ENCODE results near the gene KYNU.
"Not testable (repeated sequence)": the region's sequence is repeated elsewhere in the genome, so short reads cannot be mapped to it uniquely, and the experiment has no call there.

Gene KYNU

GRCh38 chr2:142901780-142902179, 24.3 kb downstream of the KYNU start:
- H3K4me3 ChIP-seq (ENCODE audit: low read depth, low read length): no peak overlapping the region
- no peak for DNase-seq (ENCODE audit: low read depth)
- no peak for TF ChIP-seq CTCF (IDR thresholded peaks at IDR 0.05; ENCODE audit: low read depth, low read length, missing control alignments)
- in situ Hi-C loops (cut with HindIII; ENCODE audit: low sequenced_read_pairs): no loop called here

DNA sequence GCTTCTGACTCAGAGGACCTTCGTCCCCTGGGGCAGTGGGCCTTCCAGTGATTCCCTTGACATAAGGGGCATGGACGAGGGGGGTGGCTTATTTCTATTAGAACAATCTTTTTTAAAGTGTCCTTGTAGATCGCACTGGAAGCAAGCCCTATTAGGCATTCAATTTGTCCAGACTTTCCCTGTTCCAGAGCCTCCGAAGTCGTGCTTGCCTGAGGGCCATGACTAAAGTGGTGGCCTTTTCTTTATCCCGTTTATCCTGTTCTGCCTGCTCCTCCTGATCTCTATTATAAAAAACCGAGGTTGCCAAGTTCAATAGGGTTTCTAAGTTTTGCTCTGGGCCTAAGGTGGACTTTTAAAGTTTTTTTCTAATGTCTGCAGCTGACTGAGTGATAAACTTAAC, 26.3 kb downstream of the KYNU start:
- DNase-seq (ENCODE audit: low read depth); in situ Hi-C loops (cut with HindIII; ENCODE audit: low sequenced_read_pairs); H3K4me3 ChIP-seq (ENCODE audit: low read depth, low read length): not testable (repeated sequence)

DNA sequence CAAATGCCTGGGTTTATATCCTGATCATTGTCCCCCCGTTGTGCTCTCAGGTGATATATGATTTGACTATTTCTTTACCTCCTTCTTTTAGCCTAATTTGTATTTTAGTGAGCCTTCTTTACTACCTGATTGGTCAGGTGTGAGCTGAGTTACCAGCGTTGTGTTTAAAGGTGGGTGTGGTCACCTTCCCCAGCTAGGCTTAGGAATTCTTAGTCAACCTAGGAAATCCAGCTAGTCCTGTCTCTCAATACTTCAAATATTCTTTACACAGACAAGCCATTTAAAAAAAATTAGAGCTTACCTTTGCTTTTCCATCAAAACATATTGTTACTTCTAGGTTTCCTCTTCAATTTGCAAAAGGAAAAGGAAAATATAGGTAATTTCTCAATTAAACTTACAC, 30.2 kb downstream of the KYNU start:
- DNase-seq (ENCODE audit: low read depth): no peak
- H3K4me3 ChIP-seq (ENCODE audit: low read depth, low read length): no peak overlapping the region
- in situ Hi-C loops (cut with HindIII; ENCODE audit: low sequenced_read_pairs): no loop called here
- no peak for TF ChIP-seq CTCF (IDR thresholded peaks at IDR 0.05; ENCODE audit: low read depth, low read length, missing control alignments)

DNA sequence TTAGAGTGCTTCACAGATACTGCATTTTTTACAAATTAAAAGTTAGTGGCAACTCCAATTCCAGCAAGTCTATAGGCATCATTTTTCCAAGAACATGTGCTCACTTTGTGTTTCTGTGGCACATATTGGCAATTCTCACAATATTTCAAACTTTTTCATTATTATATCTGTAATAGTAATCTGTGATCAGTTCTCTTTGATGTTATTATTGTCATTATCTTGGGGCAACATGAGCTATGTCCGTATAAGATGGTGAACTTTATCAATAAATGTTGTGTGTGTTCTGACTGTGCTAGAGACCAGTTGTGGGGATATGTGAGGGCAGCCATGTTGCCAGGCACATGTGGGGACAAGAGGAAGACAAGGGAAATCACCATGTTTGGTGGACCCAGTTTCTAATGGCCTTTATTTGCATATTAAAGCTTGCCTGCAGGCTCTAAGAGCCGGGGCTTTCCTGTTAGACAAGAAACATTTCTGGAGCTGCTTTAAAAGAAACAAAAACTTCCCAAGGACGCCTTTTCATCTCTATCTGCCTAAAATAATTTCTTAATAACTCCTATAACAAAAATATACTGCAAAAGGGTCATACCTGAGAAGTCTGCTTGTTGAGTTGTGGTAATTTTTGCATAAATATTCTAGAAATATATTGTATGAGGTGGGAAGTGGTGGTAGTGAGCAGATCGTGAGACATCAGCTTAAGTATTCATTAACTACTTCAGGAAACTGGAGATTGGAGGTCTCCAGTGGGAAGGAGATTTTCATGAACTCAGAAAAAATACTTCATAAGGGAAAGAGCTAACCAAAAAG, 37.2 kb downstream of the KYNU start:
- no peak overlapping the region for H3K4me3 ChIP-seq (ENCODE audit: low read depth, low read length)
- DNase-seq (ENCODE audit: low read depth): no peak
- in situ Hi-C loops (cut with HindIII; ENCODE audit: low sequenced_read_pairs): no loop called here
- TF ChIP-seq CTCF (IDR thresholded peaks at IDR 0.05; ENCODE audit: low read depth, low read length, missing control alignments): no peak

- in situ Hi-C loops (cut with HindIII; ENCODE audit: low sequenced_read_pairs): no loop called here
- DNase-seq (ENCODE audit: low read depth): no peak
- no peak overlapping the region for H3K4me3 ChIP-seq (ENCODE audit: low read depth, low read length)
- TF ChIP-seq CTCF (IDR thresholded peaks at IDR 0.05; ENCODE audit: low read depth, low read length, missing control alignments): no peak
Measured at GRCh38 chr2:142915502-142915901, 38.0 kb downstream of the KYNU start.

- no peak for DNase-seq (ENCODE audit: low read depth)
- in situ Hi-C loops (cut with HindIII; ENCODE audit: low sequenced_read_pairs): no loop called here
- no peak for TF ChIP-seq CTCF (IDR thresholded peaks at IDR 0.05; ENCODE audit: low read depth, low read length, missing control alignments)
- H3K4me3 ChIP-seq (ENCODE audit: low read depth, low read length): no peak overlapping the region
Measured at GRCh38 chr2:142918624-142919023, 41.2 kb downstream of the KYNU start.

GRCh38 chr2:142920571-142920970, 43.1 kb downstream of the KYNU start:
- TF ChIP-seq CTCF (IDR thresholded peaks at IDR 0.05; ENCODE audit: low read depth, low read length, missing control alignments): no peak
- no peak for DNase-seq (ENCODE audit: low read depth)
- in situ Hi-C loops (cut with HindIII; ENCODE audit: low sequenced_read_pairs): no loop called here
- H3K4me3 ChIP-seq (ENCODE audit: low read depth, low read length): no peak overlapping the region
